ENCODE data around the gene ACADL.

ACADL gene

DNA sequence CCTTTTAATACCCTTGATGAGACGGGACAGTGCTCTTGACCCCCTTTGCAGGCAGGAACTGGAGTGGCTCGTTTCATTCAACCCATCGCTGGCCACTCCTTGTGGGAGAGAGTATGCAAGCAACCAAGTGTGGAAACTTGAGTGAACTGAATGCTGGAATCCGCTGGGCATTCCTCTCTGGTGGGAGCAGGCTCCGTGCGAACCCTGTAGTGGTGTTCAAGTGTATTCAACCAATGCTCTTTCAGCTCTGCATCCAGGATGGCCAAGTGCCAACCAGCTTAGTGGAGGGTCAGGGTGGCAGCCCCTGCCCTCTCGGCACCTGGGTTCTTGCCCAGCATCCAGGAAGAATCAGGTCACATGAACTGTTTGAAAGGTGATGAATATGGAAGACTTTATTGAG, 3.3 kb upstream of the ACADL start:
- H3K4me1 ChIP-seq = no peaks in the 10 kb centered on the region; the same call in none of the 2 replicates
- no peaks in the 10 kb centered on the region for H3K9me3 ChIP-seq
- no peak for DNase-seq (ENCODE audit: low spot score in 2 of 2)
- H3K4me3 ChIP-seq = no peak overlapping the region
- H3K36me3 ChIP-seq (replicated peaks) = no peaks in the 10 kb centered on the region
- in situ Hi-C loops (cut with MboI; ENCODE audit: low sequenced_read_pairs) = no loop called here
- H3K27me3 ChIP-seq (ENCODE audit: low read depth) = no peaks in the 10 kb centered on the region; the same call in 1 of the 2 replicates

DNA sequence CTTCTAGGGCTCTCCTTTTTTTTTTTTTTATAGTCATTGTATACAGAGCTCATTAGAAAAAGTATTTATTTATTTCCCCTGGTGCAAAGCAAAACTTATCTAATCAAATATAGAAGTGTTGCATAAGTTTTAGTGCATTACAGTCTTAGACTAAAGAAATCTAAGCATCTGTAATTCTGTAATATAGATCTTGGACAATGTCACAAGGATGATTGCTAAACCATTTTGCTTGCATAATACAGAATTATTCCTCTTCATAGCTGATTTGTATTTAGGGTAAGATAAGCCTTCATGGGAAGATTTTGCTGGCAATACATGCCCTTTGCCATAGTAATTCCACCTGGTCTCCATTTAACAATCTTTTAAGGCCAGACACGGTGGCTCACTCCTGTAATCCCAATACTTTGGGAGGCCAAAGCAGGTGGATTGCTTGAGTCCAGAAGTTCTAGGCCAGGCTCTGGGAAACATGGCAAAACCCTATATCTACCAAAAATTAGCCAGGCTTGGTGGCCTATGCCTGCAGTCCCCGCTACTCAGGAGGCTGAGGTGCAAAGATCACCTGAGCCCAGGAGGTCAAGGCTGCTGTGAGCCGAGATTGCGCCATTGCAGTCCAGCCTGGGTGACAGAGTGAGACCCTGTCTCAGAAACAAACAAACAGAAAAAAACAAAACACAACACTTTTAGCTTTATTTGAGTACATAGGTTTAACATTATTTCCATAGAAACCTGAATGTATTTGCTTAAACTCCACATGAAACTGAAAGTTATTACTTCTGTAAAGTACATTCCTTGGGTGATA, 2.2 kb upstream of the ACADL start:
- Histone ChIP-seq H3K36me3 (replicated peaks) (no peaks in the 10 kb centered on the region), H3K4me1 (no peaks in the 10 kb centered on the region; the same call in 1 of the 2 replicates), H3K9me3 (no peaks in the 10 kb centered on the region), H3K27me3 (ENCODE audit: low read depth) (peaks cover 3% of the 10 kb centered on the region; the same call in 1 of the 2 replicates), H3K4me3 (no peak overlapping the region)
- in situ Hi-C loops (cut with MboI; ENCODE audit: low sequenced_read_pairs) = no loop called here
- no peak for DNase-seq (ENCODE audit: low spot score in 2 of 2)

DNA sequence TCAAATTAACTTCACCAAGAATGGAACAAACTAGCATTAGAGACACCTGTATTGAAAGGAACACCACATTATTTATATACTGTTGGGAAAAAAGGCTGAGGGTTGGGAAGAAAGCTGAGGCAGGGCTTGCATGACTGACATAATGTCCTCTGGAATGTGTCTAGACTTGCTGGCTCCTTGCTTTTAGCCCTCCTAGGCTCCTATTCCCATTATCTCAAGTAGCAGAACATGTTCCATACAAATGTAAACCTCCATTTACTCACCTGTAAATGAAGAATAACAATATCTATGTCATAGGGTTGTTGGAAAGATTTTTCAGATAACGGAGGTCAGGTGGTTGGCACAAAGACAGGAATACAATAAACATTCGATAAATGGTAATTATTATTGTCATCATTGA, 976 bp upstream of the ACADL start:
- in situ Hi-C loops (cut with MboI; ENCODE audit: low sequenced_read_pairs) = no loop called here
- Histone ChIP-seq H3K4me3 (no peak overlapping the region), H3K9me3 (no peaks in the 10 kb centered on the region), H3K36me3 (replicated peaks) (no peaks in the 10 kb centered on the region), H3K4me1 (no peaks in the 10 kb centered on the region; the same call in none of the 2 replicates), H3K27me3 (ENCODE audit: low read depth) (peaks cover 3% of the 10 kb centered on the region; the same call in 1 of the 2 replicates)
- no peak for DNase-seq (ENCODE audit: low spot score in 2 of 2)

- Histone ChIP-seq H3K36me3 (replicated peaks) (no peaks in the 10 kb centered on the region), H3K4me1 (no peaks in the 10 kb centered on the region; the same call in none of the 2 replicates), H3K4me3 (peak overlapping the region; percentile 30), H3K9me3 (no peaks in the 10 kb centered on the region), H3K27me3 (ENCODE audit: low read depth) (peaks cover 3% of the 10 kb centered on the region; the same call in 1 of the 2 replicates)
- in situ Hi-C loops (cut with MboI; ENCODE audit: low sequenced_read_pairs) = no loop called here
- peak in 1 of 2 experiments; percentile 14 for DNase-seq (ENCODE audit: low spot score in 2 of 2)
Measured at GRCh38 chr2:210224591-210224940, 681 bp downstream of the ACADL start.

- Histone ChIP-seq H3K9me3 (no peaks in the 10 kb centered on the region), H3K4me1 (no peaks in the 10 kb centered on the region), H3K36me3 (replicated peaks) (no peaks in the 10 kb centered on the region), H3K27me3 (ENCODE audit: low read depth) (no peaks in the 10 kb centered on the region), H3K4me3 (no peak overlapping the region)
- no peak for DNase-seq (ENCODE audit: low spot score in 2 of 2)
- in situ Hi-C loops (cut with MboI; ENCODE audit: low sequenced_read_pairs) = no loop called here
Measured at GRCh38 chr2:210215120-210215519, 10.1 kb downstream of the ACADL start.

GRCh38 chr2:210210185-210210584, 15.1 kb downstream of the ACADL start:
- in situ Hi-C loops (cut with MboI; ENCODE audit: low sequenced_read_pairs) = no loop called here
- H3K27me3 ChIP-seq (ENCODE audit: low read depth) = no peaks in the 10 kb centered on the region
- no peaks in the 10 kb centered on the region for H3K9me3 ChIP-seq
- no peaks in the 10 kb centered on the region for H3K4me1 ChIP-seq
- H3K4me3 ChIP-seq = no peak overlapping the region
- DNase-seq (ENCODE audit: low spot score in 2 of 2) = no peak
- no peaks in the 10 kb centered on the region for H3K36me3 ChIP-seq (replicated peaks)

- in situ Hi-C loops (cut with MboI; ENCODE audit: low sequenced_read_pairs) = no loop called here
- Histone ChIP-seq H3K27me3 (ENCODE audit: low read depth) (no peaks in the 10 kb centered on the region), H3K4me3 (no peak overlapping the region), H3K4me1 (no peaks in the 10 kb centered on the region), H3K9me3 (no peaks in the 10 kb centered on the region), H3K36me3 (replicated peaks) (no peaks in the 10 kb centered on the region)
- no peak for DNase-seq (ENCODE audit: low spot score in 2 of 2)
Measured at GRCh38 chr2:210207929-210208328, 17.3 kb downstream of the ACADL start.

- in situ Hi-C loops (cut with MboI; ENCODE audit: low sequenced_read_pairs) = no loop called here
- no peaks in the 10 kb centered on the region for H3K4me1 ChIP-seq
- H3K27me3 ChIP-seq (ENCODE audit: low read depth) = peaks cover 3% of the 10 kb centered on the region
- no peaks in the 10 kb centered on the region for H3K9me3 ChIP-seq
- no peak for DNase-seq (ENCODE audit: low spot score in 2 of 2)
- no peak overlapping the region for H3K4me3 ChIP-seq
- H3K36me3 ChIP-seq (replicated peaks) = no peaks in the 10 kb centered on the region
Measured at GRCh38 chr2:210203558-210203957, 21.7 kb downstream of the ACADL start.

- no peaks in the 10 kb centered on the region for H3K4me1 ChIP-seq
- H3K36me3 ChIP-seq (replicated peaks) = no peaks in the 10 kb centered on the region
- no peaks in the 10 kb centered on the region for H3K9me3 ChIP-seq
- in situ Hi-C loops (cut with MboI; ENCODE audit: low sequenced_read_pairs) = no loop called here
- no peak for DNase-seq (ENCODE audit: low spot score in 2 of 2)
- no peak overlapping the region for H3K4me3 ChIP-seq
- peaks cover 3% of the 10 kb centered on the region for H3K27me3 ChIP-seq (ENCODE audit: low read depth)
Measured at GRCh38 chr2:210203147-210203546, 22.1 kb downstream of the ACADL start.

DNA sequence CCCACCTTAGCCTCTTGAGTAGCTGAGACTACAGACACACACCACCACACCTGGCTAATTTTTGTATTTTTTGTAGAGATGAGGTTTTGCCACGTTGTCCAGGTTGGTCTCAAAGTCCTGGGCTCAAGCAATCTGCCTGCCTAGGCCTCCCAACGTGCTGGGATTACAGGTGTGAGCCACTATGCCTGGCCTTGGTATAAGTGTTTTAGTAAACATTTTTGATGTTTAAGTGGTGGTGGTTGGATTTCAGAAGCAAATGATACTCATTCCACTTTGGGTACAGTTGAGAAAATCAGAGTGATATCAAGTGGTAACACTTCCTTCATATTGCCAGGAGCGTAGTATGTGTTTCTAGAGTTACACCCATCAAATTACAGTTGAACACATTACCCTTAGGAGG, 25.4 kb downstream of the ACADL start:
- Histone ChIP-seq H3K9me3 (no peaks in the 10 kb centered on the region), H3K36me3 (replicated peaks) (no peaks in the 10 kb centered on the region), H3K27me3 (ENCODE audit: low read depth) (peaks cover 3% of the 10 kb centered on the region), H3K4me1 (no peaks in the 10 kb centered on the region), H3K4me3 (no peak overlapping the region)
- no peak for DNase-seq (ENCODE audit: low spot score in 2 of 2)
- in situ Hi-C loops (cut with MboI; ENCODE audit: low sequenced_read_pairs) = loop anchor here (10.0 kb wide), 1 partner anchor 225 kb away; no protein-coding TSS in a partner anchor

DNA sequence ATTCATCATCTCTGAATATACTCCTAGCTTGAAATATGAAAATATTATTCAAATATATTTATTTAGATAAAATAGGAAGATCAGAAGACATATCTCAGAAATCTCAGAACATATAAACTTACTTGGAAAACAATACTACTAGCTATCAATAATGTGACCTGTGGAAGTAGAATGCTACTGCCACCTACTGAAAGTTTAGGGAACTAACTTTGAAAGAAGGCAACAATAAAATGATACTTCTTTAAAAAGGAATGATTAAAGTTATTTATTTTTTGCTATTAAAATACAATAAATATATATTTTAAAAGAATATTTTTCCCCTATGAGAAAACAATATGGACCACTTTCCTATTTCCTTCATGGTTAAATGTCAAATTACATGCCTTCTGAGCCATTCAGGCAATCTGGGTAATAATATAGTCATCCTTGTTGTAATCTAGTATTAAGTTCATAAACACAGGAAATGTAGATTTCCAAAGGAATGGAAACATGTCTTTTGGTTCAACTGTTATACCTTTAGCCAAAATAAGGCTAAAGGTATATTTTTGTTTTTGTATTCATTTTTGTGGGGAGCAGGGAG, 26.0 kb downstream of the ACADL start:
- peak in 1 of 2 experiments; percentile 26 for DNase-seq (ENCODE audit: low spot score in 2 of 2)
- Histone ChIP-seq H3K36me3 (replicated peaks) (no peaks in the 10 kb centered on the region), H3K4me3 (no peak overlapping the region), H3K27me3 (ENCODE audit: low read depth) (peaks cover 3% of the 10 kb centered on the region), H3K4me1 (no peaks in the 10 kb centered on the region), H3K9me3 (no peaks in the 10 kb centered on the region)
- in situ Hi-C loops (cut with MboI; ENCODE audit: low sequenced_read_pairs) = loop anchor here (10.0 kb wide), 1 partner anchor 224 kb away; no protein-coding TSS in a partner anchor

- in situ Hi-C loops (cut with MboI; ENCODE audit: low sequenced_read_pairs) = loop anchor here (10.0 kb wide), 1 partner anchor 224 kb away; no protein-coding TSS in a partner anchor
- DNase-seq (ENCODE audit: low spot score in 2 of 2) = no peak
- no peaks in the 10 kb centered on the region for H3K4me1 ChIP-seq
- no peak overlapping the region for H3K4me3 ChIP-seq
- H3K27me3 ChIP-seq (ENCODE audit: low read depth) = peaks cover 3% of the 10 kb centered on the region
- no peaks in the 10 kb centered on the region for H3K36me3 ChIP-seq (replicated peaks)
- H3K9me3 ChIP-seq = no peaks in the 10 kb centered on the region
Measured at GRCh38 chr2:210198326-210198725, 26.9 kb downstream of the ACADL start.

- Histone ChIP-seq H3K36me3 (replicated peaks) (no peaks in the 10 kb centered on the region), H3K4me1 (no peaks in the 10 kb centered on the region), H3K4me3 (no peak overlapping the region), H3K27me3 (ENCODE audit: low read depth) (peaks cover 3% of the 10 kb centered on the region), H3K9me3 (no peaks in the 10 kb centered on the region)
- in situ Hi-C loops (cut with MboI; ENCODE audit: low sequenced_read_pairs) = loop anchor here (10.0 kb wide), 1 partner anchor 223 kb away; no protein-coding TSS in a partner anchor
- DNase-seq (ENCODE audit: low spot score in 2 of 2) = no peak
Measured at GRCh38 chr2:210197720-210198119, 27.5 kb downstream of the ACADL start.

Data from HAP-1 (cell line).